HG03442 (cell line): Measurements from ENCODE around the gene GMIP.

ENCODE experiments used
- ATAC-seq: cut with Tn5 transposase; IDR thresholded peaks from one replicate; pipeline ENCODE4 v1.9.1; 2021; ENCODE audit warnings: mild to moderate bottlenecking, moderate library complexity; ENCODE audit not compliant: unreplicated experiment

GMIP gene

DNA sequence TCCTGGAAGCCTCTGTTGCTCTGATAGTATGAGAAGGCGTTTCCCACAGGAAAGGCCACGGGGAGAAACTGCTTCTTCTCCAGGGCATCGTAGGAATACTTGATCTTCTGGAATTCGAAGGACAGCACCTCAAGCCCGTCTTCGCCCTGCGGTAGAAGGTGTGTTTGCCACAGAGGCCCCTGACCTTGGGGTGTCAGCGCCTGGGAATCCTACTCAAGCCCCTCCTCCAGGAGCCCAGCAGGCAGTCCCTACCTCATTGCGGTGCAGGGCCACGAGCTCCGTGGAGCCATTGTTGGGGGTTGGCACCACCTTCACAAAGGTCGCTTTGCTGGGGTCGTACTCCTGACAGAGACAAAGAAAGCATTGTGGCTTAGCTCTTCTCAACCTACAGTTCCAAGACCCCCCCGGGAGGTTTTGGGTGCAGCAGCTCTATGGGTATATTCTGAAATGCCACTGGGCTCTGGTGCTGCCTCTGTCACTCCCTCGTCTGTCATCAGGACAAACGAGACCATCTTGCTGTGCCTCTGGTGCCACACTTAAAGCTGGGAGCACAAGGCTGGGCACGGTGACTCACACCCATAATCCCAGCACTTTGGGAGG, 16.3 kb upstream of the GMIP start:
- ATAC-seq: no peak

DNA sequence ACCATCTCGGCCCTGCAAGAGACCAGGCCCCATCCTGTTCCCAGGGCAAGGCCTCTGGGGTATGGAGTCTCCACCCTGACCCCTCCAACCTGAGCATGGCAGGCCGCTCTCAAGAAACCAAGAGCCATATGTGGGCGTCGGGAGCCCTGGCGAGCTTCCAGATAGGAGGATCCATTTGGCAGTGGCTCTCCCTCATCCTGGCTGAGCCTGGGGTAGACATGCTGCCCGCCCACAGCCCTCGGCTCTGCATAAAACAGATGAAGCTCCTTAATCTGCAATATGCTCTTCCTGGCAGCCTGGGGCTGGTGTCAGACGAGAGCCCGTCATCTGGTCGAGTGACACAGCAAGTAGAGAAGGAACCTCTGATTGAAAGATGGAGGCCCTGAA, 13.9 kb upstream of the GMIP start:
- ATAC-seq: no peak

DNA sequence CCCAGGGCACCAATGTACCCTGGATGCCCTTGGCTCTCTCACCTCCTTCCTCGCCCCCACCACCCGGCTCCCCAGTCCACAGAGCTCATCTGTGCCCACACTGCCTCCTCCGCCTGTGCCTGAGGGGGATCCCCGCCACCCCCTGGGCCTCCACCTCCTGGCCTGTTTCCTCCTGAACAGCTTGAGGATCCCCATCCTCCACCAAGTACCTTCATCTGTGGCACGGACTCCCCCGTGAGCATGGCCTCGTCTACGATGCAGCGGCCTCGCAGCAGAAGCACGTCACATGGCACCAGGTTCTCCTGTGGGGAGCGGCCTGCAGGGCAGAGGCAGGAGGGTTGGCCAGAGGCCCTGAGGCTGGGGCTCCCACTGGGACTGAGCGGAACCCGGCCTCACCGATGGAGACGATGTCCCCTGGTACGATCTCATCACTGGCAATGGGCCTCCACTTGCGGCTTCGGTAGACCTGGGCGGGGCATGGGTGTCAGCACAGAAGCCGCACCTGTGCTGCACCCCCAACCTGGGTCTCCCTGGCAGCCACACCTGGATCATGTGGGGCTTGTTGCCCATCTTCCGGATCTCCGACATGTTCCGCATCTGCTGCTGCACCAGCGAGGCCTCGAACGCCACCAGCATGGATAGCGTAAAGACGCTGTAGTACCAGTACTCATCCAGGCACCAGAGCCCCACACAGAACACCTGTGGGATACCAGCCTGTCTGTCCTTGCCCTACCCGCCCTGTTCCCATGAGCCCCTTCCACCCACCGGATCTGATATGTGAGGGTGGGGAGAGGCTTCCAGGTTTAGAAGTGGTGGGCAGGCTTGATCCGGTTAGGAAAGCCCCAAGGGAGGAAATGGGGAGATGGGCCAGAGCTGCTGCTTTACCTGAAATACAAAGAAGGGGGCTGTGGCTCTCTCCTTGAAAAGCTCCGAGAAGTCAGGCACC, 13.3 kb upstream of the GMIP start:
- ATAC-seq: no peak

DNA sequence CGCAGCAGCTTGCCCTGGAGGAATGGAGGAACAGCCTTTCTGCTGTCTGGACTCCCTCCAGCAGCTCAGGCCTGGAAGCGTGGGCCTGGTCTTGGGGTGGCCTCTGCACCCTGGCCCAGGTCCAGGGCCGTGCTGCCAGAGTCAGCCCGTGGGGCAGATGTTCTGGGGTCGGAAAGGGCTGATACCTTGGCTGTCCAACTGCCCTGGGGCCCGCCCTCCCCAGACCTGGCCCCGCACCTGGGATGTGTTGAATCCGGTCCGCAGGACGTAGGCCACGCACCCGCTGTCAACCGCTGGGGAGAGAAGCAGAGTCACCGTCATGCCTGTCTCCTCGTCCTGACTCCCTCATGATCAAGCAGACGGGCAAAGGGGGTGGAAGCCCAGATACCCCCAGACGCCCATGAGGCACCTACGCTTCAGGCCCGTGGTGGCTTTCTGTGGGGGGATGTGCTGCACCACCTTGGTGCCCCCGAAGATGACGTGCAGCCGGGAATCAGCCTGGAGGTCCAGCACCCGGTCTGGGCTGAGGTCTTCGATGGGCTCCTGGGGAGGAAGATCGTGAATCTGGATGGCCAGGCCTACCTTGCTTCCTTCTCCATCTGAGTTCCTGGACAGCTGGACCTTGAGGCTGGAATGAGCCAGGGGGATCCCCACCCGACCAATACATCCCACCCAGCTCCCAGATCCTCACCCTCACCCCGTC, 12.3 kb upstream of the GMIP start:
- ATAC-seq: no peak

DNA sequence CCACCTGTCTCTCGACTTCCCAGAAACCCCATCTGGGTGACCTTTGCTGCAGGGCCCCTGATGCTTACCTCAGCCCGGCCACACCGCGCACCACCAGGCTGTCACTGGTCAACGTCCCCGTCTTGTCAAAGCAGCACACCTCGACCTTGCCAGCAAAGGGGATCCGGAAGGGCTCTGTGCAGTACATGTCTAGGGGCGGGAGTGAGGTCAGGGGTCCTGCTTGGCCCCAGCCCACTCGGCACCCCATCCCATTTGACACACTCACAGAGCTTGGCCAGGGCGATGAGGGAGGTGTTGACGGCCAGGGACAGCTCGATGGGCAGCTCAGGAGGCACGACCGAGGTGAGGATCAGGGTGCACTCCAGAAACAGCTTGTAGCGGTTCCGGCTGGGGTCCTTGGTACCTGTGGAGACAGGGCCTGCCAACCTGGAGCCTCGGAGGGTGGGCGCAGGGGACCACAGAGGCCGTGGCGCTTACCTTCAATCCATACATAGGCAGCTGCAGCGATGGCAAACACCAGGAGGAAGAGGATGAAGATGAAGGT, 11.7 kb upstream of the GMIP start:
- ATAC-seq: no peak

DNA sequence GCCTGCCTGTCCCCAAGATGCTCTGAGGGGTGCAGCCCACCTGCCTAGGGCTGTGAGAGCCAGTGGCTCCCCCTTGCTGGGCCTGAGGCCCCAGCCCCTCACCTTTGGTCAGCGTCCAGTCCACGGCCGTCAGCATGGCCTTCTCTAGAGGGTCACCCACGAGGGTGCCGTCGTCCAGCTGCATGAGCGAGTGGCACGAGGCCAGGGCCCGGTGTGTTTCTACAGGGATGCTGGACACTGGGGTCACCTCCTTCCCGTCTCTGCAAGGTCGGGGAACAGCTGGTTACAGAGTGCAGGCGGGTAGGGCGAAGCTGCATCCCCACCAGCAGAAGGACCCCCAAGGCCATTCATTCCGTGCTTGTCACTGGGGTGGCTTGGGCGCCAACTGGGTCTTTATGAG, 11.0 kb upstream of the GMIP start:
- ATAC-seq: no peak

DNA sequence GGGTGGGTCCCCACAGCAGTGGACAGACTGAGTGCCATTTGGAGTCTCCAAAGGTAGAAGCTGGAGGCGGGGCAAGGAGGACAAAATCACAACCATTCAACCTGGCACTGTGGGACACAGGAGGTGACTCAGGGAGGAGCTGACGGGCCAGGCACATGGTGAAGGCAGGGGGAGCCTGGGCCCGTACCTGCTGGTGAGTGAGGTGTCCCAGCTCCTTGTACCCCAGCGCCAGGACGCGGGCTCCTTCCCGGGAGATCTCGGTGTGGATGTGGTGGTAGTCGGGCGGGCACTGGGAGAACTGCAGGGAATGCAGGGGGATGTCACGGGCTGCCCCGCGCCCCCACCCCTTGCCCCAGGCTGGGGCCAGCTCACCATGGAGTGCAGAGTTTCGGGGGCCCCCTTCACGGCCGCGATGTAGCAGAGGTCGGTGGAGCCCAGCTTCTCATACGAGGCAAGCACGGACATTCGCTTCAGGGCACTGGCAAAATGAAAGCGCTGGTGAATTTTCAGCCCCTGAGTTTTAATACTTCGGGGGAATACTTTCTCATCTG, 10.2 kb upstream of the GMIP start:
- ATAC-seq: no peak

DNA sequence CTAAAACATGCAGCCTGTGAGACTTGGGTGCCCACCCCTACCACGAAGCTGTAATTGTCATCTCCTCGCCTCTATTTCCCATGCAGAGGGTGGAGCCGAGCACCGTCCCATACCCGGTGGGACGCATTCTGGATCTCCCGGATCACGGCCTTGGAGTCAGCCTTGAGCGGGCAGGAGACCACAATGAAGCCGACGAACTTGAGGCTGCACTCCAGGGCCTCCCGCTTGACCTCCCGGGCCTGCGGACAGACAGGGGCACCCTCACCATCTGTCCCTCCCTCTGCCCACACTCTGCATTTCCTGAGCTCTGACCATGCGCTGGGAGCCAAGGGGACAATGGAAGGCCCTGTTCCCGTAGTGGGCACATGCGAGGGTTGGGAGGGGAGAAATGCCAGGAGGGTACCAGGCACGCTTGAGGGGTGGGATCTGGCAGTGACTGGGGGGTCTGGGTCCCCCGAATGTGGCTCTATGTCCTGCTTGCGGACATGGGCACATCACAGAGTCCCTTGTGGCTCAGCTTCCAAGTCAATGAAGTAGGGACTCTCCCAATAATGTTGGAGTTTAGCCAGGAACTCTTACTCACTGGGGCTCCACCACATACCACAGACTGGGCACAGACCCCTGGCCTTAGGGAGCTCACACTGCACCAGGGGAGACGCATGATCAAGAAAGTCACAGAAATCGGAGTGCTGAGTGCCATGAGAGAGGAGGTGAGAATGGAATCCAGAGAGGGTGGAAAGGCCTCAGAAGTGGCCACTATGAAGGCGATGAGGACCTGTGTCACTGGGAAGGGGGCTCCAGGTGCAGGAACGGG, 9.2 kb upstream of the GMIP start:
- ATAC-seq: no peak

DNA sequence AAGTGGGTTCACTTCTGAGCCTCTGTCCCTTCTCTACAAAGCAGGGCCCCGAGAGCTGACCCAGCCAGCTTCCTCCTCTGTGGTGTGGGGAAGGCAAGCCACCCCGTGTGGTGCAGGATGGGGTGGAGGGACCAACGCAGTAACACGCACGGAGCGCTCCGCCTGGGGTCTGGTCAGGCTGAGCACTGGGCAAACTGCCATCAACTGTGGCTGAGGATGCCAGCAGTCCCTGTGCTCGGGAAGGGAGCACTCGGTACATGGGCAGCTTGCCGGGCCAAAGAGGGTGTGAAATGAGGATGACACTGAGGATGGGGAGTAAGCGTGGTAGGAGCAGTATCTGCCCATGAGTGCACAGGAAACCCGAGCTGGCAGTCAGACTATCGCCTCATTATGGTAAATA, 7.6 kb upstream of the GMIP start:
- no peak for ATAC-seq

DNA sequence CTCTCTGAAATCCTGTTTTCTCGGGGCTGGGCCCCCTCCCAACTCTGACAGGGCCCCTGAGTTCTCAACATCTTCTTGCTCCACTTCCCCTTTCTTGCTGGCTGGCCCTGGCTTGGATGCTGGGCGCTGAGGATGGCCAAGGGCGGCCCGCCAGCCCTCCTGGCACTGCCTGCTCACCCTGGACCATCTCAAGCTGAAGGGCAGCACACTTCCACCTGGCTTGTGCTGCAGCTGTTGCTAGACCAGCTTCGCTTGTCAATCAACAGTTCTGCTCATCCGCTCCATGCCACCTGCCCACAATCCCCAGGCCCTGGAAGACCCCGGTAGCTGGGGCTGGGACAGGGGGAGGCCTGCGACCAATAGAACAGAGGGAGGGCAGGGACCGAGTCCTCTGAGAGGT, 6.9 kb upstream of the GMIP start:
- no peak for ATAC-seq

DNA sequence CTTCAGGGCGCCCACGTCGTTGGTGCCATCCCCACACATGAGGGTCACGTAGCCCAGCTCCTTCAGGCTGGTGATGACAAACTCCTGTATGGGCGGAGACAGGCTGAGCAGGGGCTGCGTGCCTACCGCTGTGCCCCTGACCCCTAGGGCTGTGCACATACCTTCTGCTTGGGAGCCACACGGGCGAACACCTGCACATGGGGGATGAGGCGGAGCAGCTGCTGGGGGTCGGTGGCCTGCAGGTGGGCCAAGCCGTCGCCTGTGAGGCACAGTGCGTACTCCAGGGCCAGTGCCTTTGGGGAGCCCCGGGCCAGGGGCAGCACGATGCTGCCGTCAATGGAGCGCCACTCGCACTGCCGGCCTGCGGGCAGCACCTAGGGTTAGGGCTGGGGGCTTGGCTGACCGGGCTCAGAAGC, 6.1 kb upstream of the GMIP start:
- no peak for ATAC-seq

DNA sequence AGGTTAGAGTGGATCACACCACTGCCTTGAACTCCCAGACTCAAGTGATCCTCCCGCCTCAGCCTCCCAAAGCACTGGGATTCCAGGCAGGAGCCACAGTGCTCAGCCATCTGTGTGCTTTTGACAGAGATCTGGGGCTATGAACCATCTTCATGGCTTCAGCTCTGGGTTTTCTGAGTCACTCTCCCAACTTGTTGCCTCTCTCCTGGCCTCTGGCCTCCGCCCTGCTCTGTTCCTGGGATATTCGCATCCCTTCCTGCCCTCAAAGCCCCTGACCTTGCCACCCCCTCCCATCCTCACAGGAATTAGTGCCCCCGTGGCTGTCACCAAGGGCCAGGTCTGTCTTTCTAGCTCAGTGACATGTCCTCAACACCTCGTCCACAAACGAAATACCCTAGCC, 5.7 kb upstream of the GMIP start:
- no peak for ATAC-seq

DNA sequence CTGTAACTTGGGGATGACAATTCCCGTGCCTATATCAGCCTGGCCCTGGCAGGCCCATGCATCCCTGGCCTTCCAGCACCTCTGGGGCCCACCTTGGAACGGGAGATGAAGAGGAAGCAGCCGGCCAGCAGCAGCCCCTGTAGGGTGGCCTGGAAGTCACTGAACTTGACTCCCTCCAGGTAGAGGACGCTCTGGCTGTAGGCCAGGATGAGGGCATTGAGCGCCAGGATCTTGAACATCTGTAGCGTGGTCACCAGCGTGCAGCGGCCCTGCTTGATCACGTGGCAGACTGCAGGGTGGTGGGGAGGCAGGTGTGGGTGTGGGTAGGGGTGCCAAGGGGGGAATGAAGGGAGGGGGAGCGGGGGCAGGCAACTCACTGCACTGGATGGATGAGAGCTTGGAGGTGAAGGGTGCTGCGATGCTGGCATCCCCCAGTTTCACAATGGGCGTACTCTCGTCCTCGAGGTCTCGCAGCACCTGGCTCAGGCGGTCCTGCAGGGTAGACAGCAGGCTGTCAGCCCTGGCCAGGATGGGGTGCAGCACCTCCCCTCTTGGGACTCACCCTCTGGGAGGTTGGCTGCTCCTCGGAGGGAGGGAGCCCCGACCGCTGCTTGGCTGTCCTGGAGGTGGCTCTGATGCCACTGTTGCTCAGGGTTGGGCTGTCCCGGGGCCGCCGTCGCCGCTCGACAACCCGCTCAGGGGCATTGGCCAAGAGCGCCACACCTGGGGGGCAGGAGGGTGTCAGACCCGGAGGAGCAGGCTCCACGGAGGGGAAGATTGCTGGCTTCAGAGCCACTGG, 3.8 kb upstream of the GMIP start:
- ATAC-seq: no peak

DNA sequence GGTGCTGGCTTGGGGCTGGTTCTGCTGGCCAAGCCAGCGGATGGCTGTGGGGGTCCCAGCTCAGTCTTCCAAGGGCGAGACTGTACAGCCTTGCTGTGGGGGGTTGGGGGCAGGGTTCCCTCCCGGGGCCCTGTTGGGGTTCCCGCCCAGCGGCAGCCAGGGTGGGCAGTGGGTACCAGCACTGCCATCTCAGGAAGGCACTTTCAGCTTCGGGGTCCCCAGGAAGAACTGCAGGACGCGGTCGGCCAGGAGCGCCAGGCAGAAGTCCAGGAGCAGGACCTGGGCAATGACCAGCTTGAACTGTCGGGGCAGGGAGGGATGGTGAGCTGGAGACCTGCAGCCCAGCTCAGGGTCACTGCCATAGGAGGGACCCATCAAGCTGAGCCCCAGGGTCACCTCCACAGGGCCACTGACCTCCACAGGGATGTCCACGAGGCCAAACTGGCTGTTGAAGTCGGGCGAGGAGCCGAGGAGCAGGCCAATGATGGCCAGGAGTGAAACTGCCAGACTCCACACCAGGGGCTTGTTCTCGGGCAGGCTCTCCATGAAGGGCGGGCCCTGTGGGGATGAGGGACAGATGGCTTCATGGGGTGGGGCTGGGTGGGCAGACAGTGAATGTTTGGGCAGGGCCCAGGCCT, 1.9 kb upstream of the GMIP start:
- no peak for ATAC-seq

DNA sequence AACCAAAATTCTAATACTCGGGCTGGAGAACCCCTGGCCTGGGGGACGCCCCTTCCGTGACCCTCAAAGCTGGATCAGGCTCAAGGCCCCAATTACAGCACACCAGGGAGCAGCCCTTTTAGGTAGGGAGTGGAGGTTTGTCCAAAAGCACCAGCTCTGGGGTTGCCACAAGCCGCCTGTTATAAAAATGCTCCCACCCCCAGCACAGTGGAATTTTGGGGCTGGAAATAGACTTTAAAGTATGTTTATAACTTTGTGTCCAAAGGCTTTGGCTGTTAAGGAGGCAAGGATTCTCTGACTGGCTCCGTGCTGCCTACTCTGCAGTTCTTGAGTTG, 564 bp upstream of the GMIP start:
- ATAC-seq: no peak

DNA sequence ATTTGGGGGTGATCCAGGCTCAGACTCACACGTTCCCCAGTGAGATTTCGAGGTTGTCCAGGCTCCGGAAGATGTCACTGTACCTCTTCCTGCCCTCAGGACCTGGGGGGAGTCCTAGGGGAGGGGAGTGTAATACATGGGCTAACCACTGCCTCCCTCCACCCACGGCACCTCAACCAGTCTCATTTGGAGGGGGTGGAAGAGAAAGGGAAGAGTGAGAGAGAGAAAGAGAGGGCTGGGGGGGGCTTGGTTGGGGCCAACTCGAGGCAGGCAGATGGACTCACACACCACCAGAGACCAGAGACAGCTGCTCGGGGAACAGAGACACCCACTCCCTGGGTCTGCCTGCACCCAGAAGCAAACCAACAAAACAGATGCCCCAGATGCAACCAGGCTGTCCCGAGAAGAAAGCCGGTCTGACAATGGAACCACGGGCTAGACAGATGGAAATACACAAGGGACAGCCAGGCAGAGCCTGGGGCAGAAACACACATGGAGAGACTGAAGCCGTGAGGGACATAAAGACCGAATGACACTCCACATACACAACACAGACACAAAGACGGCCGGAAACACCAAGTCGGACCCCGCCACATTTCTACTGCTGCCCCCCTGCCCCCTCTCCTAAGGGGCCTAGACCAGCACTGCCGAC, 825 bp downstream of the GMIP start:
- no peak for ATAC-seq

DNA sequence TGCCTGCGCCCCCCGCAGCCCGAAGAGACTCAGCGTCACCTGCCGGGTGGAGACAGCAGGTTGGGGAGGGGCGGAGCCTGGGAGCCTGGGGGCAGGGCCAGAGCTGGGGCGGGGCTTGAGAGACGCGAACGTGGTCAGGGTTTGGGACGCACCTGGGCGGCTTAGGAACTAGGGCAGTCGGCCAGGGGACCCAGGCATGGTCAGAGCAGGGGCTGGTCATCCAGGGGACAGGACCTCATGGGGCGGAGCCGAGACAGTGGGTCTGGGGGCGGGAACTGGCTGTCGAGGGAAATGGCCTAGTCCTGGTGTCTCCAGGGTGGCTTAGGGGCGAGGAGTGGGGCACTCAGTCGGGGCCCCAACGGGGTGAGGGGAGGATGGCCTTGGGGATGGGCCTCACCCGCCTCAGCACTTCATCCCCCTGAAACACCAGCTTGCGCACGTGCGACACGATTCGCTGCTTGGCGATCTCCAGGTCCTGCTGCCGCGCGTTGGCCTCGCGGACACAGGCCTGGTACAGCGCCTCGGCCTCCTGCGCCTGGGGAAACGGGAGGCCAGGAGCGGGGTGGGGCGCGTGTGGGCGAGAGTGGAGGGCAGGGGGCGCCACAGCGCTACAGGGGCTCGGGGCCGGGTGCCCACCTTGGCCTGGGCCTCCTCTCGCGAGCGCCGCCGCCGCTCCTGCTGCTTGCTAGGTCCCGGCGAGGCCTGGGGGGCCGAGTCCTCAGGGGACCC, 5.8 kb downstream of the GMIP start:
- no peak for ATAC-seq

DNA sequence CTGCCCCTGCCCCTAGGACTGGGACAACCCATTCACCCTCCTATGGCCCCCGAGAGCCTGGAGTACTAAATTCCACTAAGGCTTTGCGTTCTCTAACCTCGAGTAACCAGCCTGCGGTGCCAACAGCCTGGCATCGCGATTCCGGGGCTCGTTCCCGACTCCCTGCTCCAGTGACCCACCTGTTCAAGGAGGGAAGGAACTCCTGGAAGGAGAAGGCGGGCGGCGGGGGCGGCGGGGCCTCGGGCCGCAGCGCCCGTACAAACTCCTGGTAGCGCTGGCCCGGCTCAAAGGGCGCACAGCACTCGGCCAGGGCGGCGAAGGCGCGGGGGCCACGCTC, 6.3 kb downstream of the GMIP start:
- ATAC-seq: no peak
